GM18873 (cell line): Measurements from ENCODE around the gene PRKRIP1.

Experiments used
- ATAC-seq: cut with Tn5 transposase; IDR thresholded peaks from one replicate; pipeline ENCODE4 v1.9.1; 2021; ENCODE audit warnings: mild to moderate bottlenecking, moderate library complexity, moderate number of reproducible peaks; ENCODE audit not compliant: unreplicated experiment, low FRiP score

PRKRIP1 gene

GRCh38 chr7:102429141-102429899, 33.2 kb downstream of the PRKRIP1 start:
- ATAC-seq = no peak

GRCh38 chr7:102431617-102432298, 35.6 kb downstream of the PRKRIP1 start:
- ATAC-seq = peak; percentile 30

GRCh38 chr7:102432442-102433218, 36.5 kb downstream of the PRKRIP1 start:
- peak; percentile 37 for ATAC-seq

- ATAC-seq = peak; percentile 41
Observed at GRCh38 chr7:102433219-102434038, 37.3 kb downstream of the PRKRIP1 start, which contains the start of gene ORAI2. TSS of gene ORAI2 (plus strand) at chr7:102433575. CDS start at chr7:102438957, 5,382 bp downstream.

GRCh38 chr7:102434039-102434486, 37.9 kb downstream of the PRKRIP1 start:
- ATAC-seq = no peak

- ATAC-seq = no peak
Observed at GRCh38 chr7:102436118-102436517, 40.0 kb downstream of the PRKRIP1 start.

GRCh38 chr7:102439963-102440795, 44.0 kb downstream of the PRKRIP1 start:
- no peak for ATAC-seq

GRCh38 chr7:102444961-102445673, 49.0 kb downstream of the PRKRIP1 start:
- peak; percentile 48 for ATAC-seq

GRCh38 chr7:102445674-102446071, 49.5 kb downstream of the PRKRIP1 start:
- ATAC-seq = no peak

GRCh38 chr7:102446387-102447156, 50.4 kb downstream of the PRKRIP1 start:
- ATAC-seq = no peak

- ATAC-seq = no peak
Observed at GRCh38 chr7:102447311-102447710, 51.1 kb downstream of the PRKRIP1 start.

GRCh38 chr7:102449136-102449535, 53.0 kb downstream of the PRKRIP1 start:
- no peak for ATAC-seq

- ATAC-seq = no peak
Observed at GRCh38 chr7:102450242-102450641, 54.1 kb downstream of the PRKRIP1 start.

GRCh38 chr7:102451371-102452054, 55.4 kb downstream of the PRKRIP1 start:
- ATAC-seq = no peak

- ATAC-seq = no peak
Observed at GRCh38 chr7:102452451-102452850, 56.3 kb downstream of the PRKRIP1 start.

GRCh38 chr7:102453319-102453718, 57.2 kb downstream of the PRKRIP1 start:
- no peak for ATAC-seq

- no peak for ATAC-seq
Observed at GRCh38 chr7:102454468-102454867, 58.3 kb downstream of the PRKRIP1 start.
